Upper lobe of left lung (tissue), 6 donors: ENCODE results near the gene CERKL. TPM values are rescaled to one million over a fixed set of nuclear protein-coding genes. Genes with fewer than 3 reads are reported as not detected.

ENCODE experiments used
- ATAC-seq, 2 donors: fragments of 200-7000 bp; cut with Tn5 transposase; one replicate each; pipeline ENCODE4 v1.9.1; 2022; ENCODE audit warnings: mild to moderate bottlenecking in 2 of 2, moderate library complexity in 2 of 2; ENCODE audit not compliant: low FRiP score in 2 of 2
- DNase-seq, 2 donors: peaks; one replicate each; pipeline ENCODE4 v3.0.0-alpha.2; 2019 to 2020
- H3K27ac ChIP-seq, 4 donors: fragments of 200-600 bp; sonication (generic); one replicate each; pipeline ENCODE4 v1.5.1; 2016 to 2019
- H3K27me3 ChIP-seq, 4 donors: fragments of 200-600 bp; sonication (generic); one replicate each; pipeline ENCODE4 v1.5.1; 2017 to 2019
- H3K36me3 ChIP-seq, 4 donors: fragments of 200-600 bp; sonication (generic); one replicate each; pipeline ENCODE4 v1.5.1; 2016 to 2019
- H3K4me1 ChIP-seq, 4 donors: fragments of 200-600 bp; sonication (generic); one replicate each; pipeline ENCODE4 v1.5.1; 2018 to 2019
- H3K4me3 ChIP-seq, 4 donors: fragments of 200-600 bp; sonication (generic); one replicate each; pipeline ENCODE4 v1.5.1; 2017 to 2019; ENCODE audit warnings: mild to moderate bottlenecking in 2 of 4, moderate library complexity in 1 of 4
- H3K9me3 ChIP-seq, 4 donors: fragments of 200-600 bp; sonication (generic); one replicate each; pipeline ENCODE4 v1.5.1; 2018 to 2019
- CTCF ChIP-seq, 6 experiments: fragments of 450-650 bp in 4 of 6; fragments of 200-600 bp in 2 of 6; sonication (generic) in 2 of 6; IDR thresholded peaks; one replicate each; pipeline ENCODE4 v1.5.1; 2016 to 2019; ENCODE audit warnings: antibody characterized with exemption in 6 of 6
- EP300 ChIP-seq, 4 donors: sonication (generic); formaldehyde crosslinking; IDR thresholded peaks; one replicate each; pipeline ENCODE4 v1.5.1; 2017; ENCODE audit warnings: antibody characterized with exemption in 4 of 4, control low read depth in 2 of 4
- POLR2A ChIP-seq, 4 donors: fragments of 450-650 bp; IDR thresholded peaks; one replicate each; pipeline ENCODE4 v1.5.1; 2016 to 2017; ENCODE audit warnings: antibody characterized with exemption in 4 of 4, mild to moderate bottlenecking in 2 of 4
- POLR2AphosphoS5 ChIP-seq, 2 donors: sonication (generic); formaldehyde crosslinking; IDR thresholded peaks; one replicate each; pipeline ENCODE4 v1.5.1; 2017; ENCODE audit warnings: antibody characterized with exemption in 2 of 2
- WGBS, 2 donors: methylation state at CpG; one replicate each; pipeline ENCODE4 v1.1.5; 2017 to 2018; 5-methylcytosine and 5-hydroxymethylcytosine counted together
- total RNA-seq, 6 donors: library from RNA; depleted of rRNA in 4 of 6; stranded (reverse); fragments of >200 nt in 4 of 6; gene quantifications; one replicate each; pipeline versions ENCODE4 v1.1.0 to v1.2.1, GENCODE V29; 2016 to 2021
- donor health status: DM: no; HTN: no; CAD: no; lungs with moderate emphysema.
- donor health status: DM: no; HTN: yes; CAD: no; lungs with severe emphysema.

The CERKL gene
- total RNA-seq, 6 donors from 2014 or later = 0.37 to 23.1 (median 1.7) TPM; not detected in 1

GRCh38 chr2:181680055-181680936, 23.4 kb upstream of the CERKL start, which contains the start of gene NEUROD1:
NEUROD1 (minus strand) TSS chr2:181680517; CDS start chr2:181678860, 1,657 bp downstream.
- H3K27ac ChIP-seq = no peak within 1 kb of the TSS
- ATAC-seq (no peak), DNase-seq (peak in 1 of 2 donors; percentile 78)
- peak within 1 kb of the TSS in 1 of 4 donors; percentile 21 for H3K4me3 ChIP-seq
- peaks cover 14 to 47% (median 24%) of the 10 kb centered on the region in 4 donors for H3K4me1 ChIP-seq
- TF ChIP-seq POLR2A (IDR thresholded peaks at IDR 0.05) (no peak), EP300 (IDR thresholded peaks at IDR 0.05) (no peak), POLR2AphosphoS5 (IDR thresholded peaks at IDR 0.05) (no peak), CTCF (IDR thresholded peaks at IDR 0.05) (no peak)
- H3K27me3 ChIP-seq = peaks cover 0 to 75% (median 44%) of the 10 kb centered on the region in 4 donors
- 2 to 3% methylated on average over 33 to 38 of the region's 45 CpGs for WGBS, 2 donors
- H3K36me3 ChIP-seq = no peaks in the 10 kb centered on the region
- no peaks in the 10 kb centered on the region for H3K9me3 ChIP-seq

- no peaks in the 10 kb centered on the region for H3K36me3 ChIP-seq
- no peak overlapping the region for H3K4me3 ChIP-seq
- ATAC-seq (no peak), DNase-seq (peak in 1 of 2 donors; percentile 70)
- WGBS, 2 donors = 5 to 9% methylated on average over 20 of the region's 20 CpGs
- H3K27ac ChIP-seq = no peak overlapping the region
- peaks cover 0 to 68% (median 43%) of the 10 kb centered on the region in 4 donors for H3K27me3 ChIP-seq
- TF ChIP-seq POLR2A (IDR thresholded peaks at IDR 0.05) (no peak), EP300 (IDR thresholded peaks at IDR 0.05) (no peak), CTCF (IDR thresholded peaks at IDR 0.05) (no peak), POLR2AphosphoS5 (IDR thresholded peaks at IDR 0.05) (no peak)
- no peaks in the 10 kb centered on the region for H3K9me3 ChIP-seq
- H3K4me1 ChIP-seq = peaks cover 14 to 45% (median 23%) of the 10 kb centered on the region in 4 donors
Measured at GRCh38 chr2:181679544-181679979, 22.7 kb upstream of the CERKL start.

- no peak overlapping the region for H3K4me3 ChIP-seq
- H3K27ac ChIP-seq = no peak overlapping the region
- H3K27me3 ChIP-seq = peaks cover 0 to 62% (median 40%) of the 10 kb centered on the region in 4 donors
- H3K9me3 ChIP-seq = no peaks in the 10 kb centered on the region
- DNase-seq = no peak
- TF ChIP-seq CTCF (IDR thresholded peaks at IDR 0.05) (no peak), POLR2AphosphoS5 (IDR thresholded peaks at IDR 0.05) (no peak), EP300 (IDR thresholded peaks at IDR 0.05) (no peak), POLR2A (IDR thresholded peaks at IDR 0.05) (no peak)
- H3K4me1 ChIP-seq = peaks cover 12 to 40% (median 20%) of the 10 kb centered on the region in 4 donors
- no peak for ATAC-seq
- no peaks in the 10 kb centered on the region for H3K36me3 ChIP-seq
- WGBS, 2 donors = 18 to 23% methylated on average over 18 of the region's 18 CpGs
Measured at GRCh38 chr2:181678861-181679543, 22.1 kb upstream of the CERKL start.

- Histone ChIP-seq H3K4me3 (no peak overlapping the region), H3K27ac (no peak overlapping the region), H3K4me1 (peaks cover 4 to 30% (median 11%) of the 10 kb centered on the region in 4 donors), H3K36me3 (no peaks in the 10 kb centered on the region), H3K27me3 (peaks cover 0 to 52% (median 36%) of the 10 kb centered on the region in 4 donors), H3K9me3 (no peaks in the 10 kb centered on the region)
- 14 to 15% methylated on average over 31 to 38 of the region's 41 CpGs for WGBS, 2 donors
- DNase-seq = peak; percentile 40 to 62
- ATAC-seq = peak; percentile 82 to 84
- TF ChIP-seq EP300 (IDR thresholded peaks at IDR 0.05) (no peak), CTCF (IDR thresholded peaks at IDR 0.05) (no peak), POLR2A (IDR thresholded peaks at IDR 0.05) (no peak), POLR2AphosphoS5 (IDR thresholded peaks at IDR 0.05) (no peak)
Measured at GRCh38 chr2:181677912-181678586, 21.1 kb upstream of the CERKL start.
